Endodermal cell (in vitro differentiated cells): ENCODE results near the gene TM2D3. TPM values are rescaled to one million over a fixed set of nuclear protein-coding genes. Genes with fewer than 3 reads are reported as not detected.

Experiments used
- DNase-seq: peaks from one replicate; pipeline ENCODE4 v3.0.0-alpha.2; 2017
- H3K27ac ChIP-seq: 2 replicates; pipeline ENCODE4 v1.5.1; 2013; ENCODE audit warnings: mild to moderate bottlenecking, low read depth, low read length, moderate library complexity
- H3K27me3 ChIP-seq: 2 replicates; pipeline ENCODE4 v1.6.1; 2013; ENCODE audit warnings: mild to moderate bottlenecking, low read length, moderate library complexity; ENCODE audit not compliant: insufficient read depth, control insufficient read depth, poor library complexity, severe bottlenecking
- H3K36me3 ChIP-seq: 2 replicates; pipeline ENCODE4 v1.7.0; 2013; ENCODE audit warnings: mild to moderate bottlenecking, low read length, moderate library complexity; ENCODE audit not compliant: control insufficient read depth, insufficient read depth
- H3K4me1 ChIP-seq: one replicate; pipeline ENCODE4 v1.7.0; 2013; ENCODE audit warnings: low read length; ENCODE audit not compliant: control insufficient read depth, insufficient read depth
- H3K4me3 ChIP-seq: 2 replicates; pipeline ENCODE4 v1.5.1; 2013; ENCODE audit warnings: mild to moderate bottlenecking, low read length, moderate library complexity
- H3K9ac ChIP-seq: 2 replicates; pipeline ENCODE4 v1.6.1; 2013; ENCODE audit warnings: mild to moderate bottlenecking, low read length, moderate library complexity; ENCODE audit not compliant: poor library complexity, severe bottlenecking; ENCODE audit errors: extremely low read depth
- H3K9me3 ChIP-seq: 2 replicates; pipeline ENCODE4 v1.6.1; 2013; ENCODE audit warnings: mild to moderate bottlenecking, low read length, moderate library complexity; ENCODE audit not compliant: control insufficient read depth
- H3K27ac Mint-ChIP-seq: 2 replicates; pipeline ENCODE4 v1.8.0; 2020; ENCODE audit warnings: mixed read lengths
- H3K27me3 Mint-ChIP-seq: 2 replicates; pipeline ENCODE4 v1.8.0; 2021; ENCODE audit warnings: mild to moderate bottlenecking, mixed read lengths; ENCODE audit not compliant: insufficient read depth
- H3K36me3 Mint-ChIP-seq: 2 replicates; pipeline ENCODE4 v1.8.0; 2020; ENCODE audit warnings: low read depth, mixed read lengths
- H3K4me1 Mint-ChIP-seq: 2 replicates; pipeline ENCODE4 v1.8.0; 2020; ENCODE audit warnings: mixed read lengths
- H3K4me3 Mint-ChIP-seq: 2 replicates; pipeline ENCODE4 v1.8.0; 2020; ENCODE audit warnings: mild to moderate bottlenecking, moderate library complexity, mixed read lengths
- H3K9me3 Mint-ChIP-seq: 2 replicates; pipeline ENCODE4 v1.8.0; 2020; ENCODE audit warnings: mild to moderate bottlenecking, mixed read lengths
- CTCF ChIP-seq: fragments of 200-600 bp; sonication (generic); conservative IDR thresholded peaks from 2 replicates; pipeline ENCODE4 v1.5.0; 2021; ENCODE audit warnings: antibody characterized with exemption, mild to moderate bottlenecking
- WGBS, 2 experiments: methylation state at CpG; one replicate each; pipeline versions ENCODE4 v1.1.5 to v1.1.7; 2013; ENCODE audit warnings: missing lambda C conversion rate in 2 of 2, mixed read lengths in 1 of 2; ENCODE audit not compliant: insufficient coverage in 1 of 2, insufficient read length in 1 of 2; 5-methylcytosine and 5-hydroxymethylcytosine counted together
- total RNA-seq, 2 donors: library from RNA; stranded (reverse); fragmentation: NEBNext Ultra II Directional in 1 of 2; extraction: Animal tissue kit (Norgen Biotek cat#: 25700) in 1 of 2; gene quantifications; 2 replicates in 1 of 2; 3 replicates in 1 of 2; pipeline ENCODE4 v1.2.1, GENCODE V29; 2021

Gene TM2D3
- total RNA-seq, 2 donors from 2014 or later, result 33.4 to 34.0 TPM

- no peaks in the 10 kb centered on the region for H3K27me3 Mint-ChIP-seq
These were observed 32.2 kb upstream of the TM2D3 start for GRCh38 chr15:101684384-101684783.

GRCh38 chr15:101679806-101680205 is 27.6 kb upstream of the TM2D3 start:
- H3K27ac ChIP-seq, result no peak overlapping the region
- no peak overlapping the region for H3K9ac ChIP-seq
- no peaks in the 10 kb centered on the region for H3K27me3 ChIP-seq
- DNase-seq, result no peak
- peaks cover 18% of the 10 kb centered on the region for H3K36me3 ChIP-seq
- no peak for TF ChIP-seq CTCF
- no peak overlapping the region for H3K27ac Mint-ChIP-seq
- peaks cover 19% of the 10 kb centered on the region for H3K36me3 Mint-ChIP-seq
- no peak overlapping the region for H3K4me3 ChIP-seq
- H3K9me3 ChIP-seq, result no peaks in the 10 kb centered on the region
- peaks cover 3% of the 10 kb centered on the region for H3K4me1 ChIP-seq
- peaks cover 8% of the 10 kb centered on the region for H3K4me1 Mint-ChIP-seq
- no peaks in the 10 kb centered on the region for H3K9me3 Mint-ChIP-seq
- H3K4me3 Mint-ChIP-seq, result no peak overlapping the region
- H3K27me3 Mint-ChIP-seq, result no peaks in the 10 kb centered on the region
- 67 to 87% methylated on average over 1 to 2 of the region's 2 CpGs for WGBS, 2 experiments

More at GRCh38 chr15:101684384-101684783, 32.2 kb upstream of the TM2D3 start:
- no peak overlapping the region for H3K4me3 Mint-ChIP-seq
- H3K4me1 ChIP-seq, result no peaks in the 10 kb centered on the region
- peaks cover 20% of the 10 kb centered on the region for H3K36me3 Mint-ChIP-seq
- peaks cover 10% of the 10 kb centered on the region for H3K36me3 ChIP-seq
- no peak for DNase-seq
- no peak overlapping the region for H3K4me3 ChIP-seq
- no peak overlapping the region for H3K27ac Mint-ChIP-seq
- H3K9me3 ChIP-seq, result no peaks in the 10 kb centered on the region
- no peak for TF ChIP-seq CTCF
- no peak overlapping the region for H3K9ac ChIP-seq
- H3K27ac ChIP-seq, result no peak overlapping the region
- WGBS, 2 experiments, result 85% methylated on average over 1 of the region's 1 CpG; no CpG with 5 or more reads in 1 of the 2 experiments
- no peaks in the 10 kb centered on the region for H3K9me3 Mint-ChIP-seq
- H3K4me1 Mint-ChIP-seq, result no peaks in the 10 kb centered on the region
- H3K27me3 ChIP-seq, result no peaks in the 10 kb centered on the region

- Histone ChIP-seq H3K4me1 (peaks cover 3% of the 10 kb centered on the region), H3K27me3 (no peaks in the 10 kb centered on the region), H3K9ac (no peak overlapping the region), H3K9me3 (no peaks in the 10 kb centered on the region), H3K27ac (peak overlapping the region; percentile 72), H3K36me3 (peaks cover 18% of the 10 kb centered on the region), H3K4me3 (no peak overlapping the region)
- TF ChIP-seq CTCF, result no peak
- no peak overlapping the region for H3K4me3 Mint-ChIP-seq
- no peak overlapping the region for H3K27ac Mint-ChIP-seq
- no peaks in the 10 kb centered on the region for H3K27me3 Mint-ChIP-seq
- peaks cover 33% of the 10 kb centered on the region for H3K36me3 Mint-ChIP-seq
- DNase-seq, result no peak
- H3K9me3 Mint-ChIP-seq, result no peaks in the 10 kb centered on the region
- H3K4me1 Mint-ChIP-seq, result peaks cover 8% of the 10 kb centered on the region
- WGBS, 2 experiments, result 86 to 90% methylated on average over 1 to 4 of the region's 4 CpGs
These were observed 24.7 kb upstream of the TM2D3 start for GRCh38 chr15:101676921-101677329.
